Measurements from ENCODE around the gene SLC38A10.

DNA sequence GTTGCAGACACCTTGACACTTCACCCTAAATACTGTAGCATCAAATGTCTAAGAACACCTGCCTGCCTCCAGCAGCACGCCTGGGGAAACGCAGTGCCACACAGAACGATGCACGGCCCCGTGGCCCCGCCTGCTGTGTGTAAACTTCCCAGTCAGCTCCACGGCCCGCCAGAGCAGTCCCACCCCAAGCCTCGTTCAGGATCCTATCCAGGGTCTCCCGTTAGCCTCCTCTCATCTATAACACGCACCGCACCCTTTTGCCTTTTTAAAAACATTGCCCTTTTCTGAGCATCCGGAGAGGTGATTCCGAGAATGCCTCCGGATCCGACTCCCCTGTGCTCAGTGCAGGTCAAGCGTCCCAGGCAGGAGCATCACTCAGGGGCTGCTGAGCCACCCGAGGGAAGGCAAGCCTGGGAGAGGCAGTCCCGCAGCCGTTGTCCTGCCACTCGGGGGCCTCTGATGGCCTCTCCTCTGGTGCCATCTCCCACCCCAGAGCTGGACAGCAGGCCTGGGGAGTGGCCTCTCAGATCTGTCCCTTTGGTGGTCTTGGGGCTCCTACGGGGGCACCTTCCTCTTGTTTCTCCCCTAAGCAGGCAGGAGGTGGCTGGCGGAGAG lies 37.9 kb upstream of the SLC38A10 start:
- TF ChIP-seq, protein P1, sequence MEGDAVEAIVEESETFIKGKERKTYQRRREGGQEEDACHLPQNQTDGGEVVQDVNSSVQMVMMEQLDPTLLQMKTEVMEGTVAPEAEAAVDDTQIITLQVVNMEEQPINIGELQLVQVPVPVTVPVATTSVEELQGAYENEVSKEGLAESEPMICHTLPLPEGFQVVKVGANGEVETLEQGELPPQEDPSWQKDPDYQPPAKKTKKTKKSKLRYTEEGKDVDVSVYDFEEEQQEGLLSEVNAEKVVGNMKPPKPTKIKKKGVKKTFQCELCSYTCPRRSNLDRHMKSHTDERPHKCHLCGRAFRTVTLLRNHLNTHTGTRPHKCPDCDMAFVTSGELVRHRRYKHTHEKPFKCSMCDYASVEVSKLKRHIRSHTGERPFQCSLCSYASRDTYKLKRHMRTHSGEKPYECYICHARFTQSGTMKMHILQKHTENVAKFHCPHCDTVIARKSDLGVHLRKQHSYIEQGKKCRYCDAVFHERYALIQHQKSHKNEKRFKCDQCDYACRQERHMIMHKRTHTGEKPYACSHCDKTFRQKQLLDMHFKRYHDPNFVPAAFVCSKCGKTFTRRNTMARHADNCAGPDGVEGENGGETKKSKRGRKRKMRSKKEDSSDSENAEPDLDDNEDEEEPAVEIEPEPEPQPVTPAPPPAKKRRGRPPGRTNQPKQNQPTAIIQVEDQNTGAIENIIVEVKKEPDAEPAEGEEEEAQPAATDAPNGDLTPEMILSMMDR (IDR thresholded peaks at IDR 0.05; ENCODE audit: low read depth, low read length, poor library complexity, severe bottlenecking): no peak
- no peak for TF ChIP-seq EZH2phosphoT487 (IDR thresholded peaks at IDR 0.05; ENCODE audit: borderline replicate concordance, low read length)
